SU-DHL-6 (cell line): Measurements from ENCODE around the gene STRBP.

Experiments used
- EZH2phosphoT487 ChIP-seq: fragments of 200-600 bp; sonication (generic), shearing (Covaris generic); conservative IDR thresholded peaks from 2 replicates; pipeline ENCODE4 v1.6.1; 2018; ENCODE audit warnings: mild to moderate bottlenecking, antibody characterized with exemption, low read length, moderate library complexity, mixed read lengths
- TF ChIP-seq, protein P1 (sequence below): fragments of 200-600 bp; sonication (generic); IDR thresholded peaks from one replicate; pipeline ENCODE4 v1.5.1; 2017; ENCODE audit warnings: antibody characterized with exemption, mild to moderate bottlenecking, low read length, moderate library complexity; ENCODE audit not compliant: insufficient read depth, poor library complexity, severe bottlenecking

DNA sequence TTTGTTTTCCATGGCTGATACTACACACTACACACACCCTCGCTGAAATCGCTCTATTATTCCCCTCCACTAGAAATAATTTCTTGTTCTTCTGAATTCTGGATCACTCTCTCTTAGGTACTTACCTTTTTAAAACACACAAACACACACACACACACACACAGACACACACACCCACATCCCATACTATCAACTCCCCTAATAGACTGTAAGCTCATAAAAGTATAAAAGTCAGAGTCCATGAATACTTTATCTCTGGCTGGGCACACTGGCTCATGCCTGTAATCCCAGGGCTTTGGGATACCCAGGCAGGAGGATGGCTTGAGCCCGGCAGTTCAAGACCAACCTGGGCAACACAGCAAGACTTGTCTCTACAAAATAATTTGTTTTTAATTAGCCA lies 11.1 kb downstream of the STRBP start:
- TF ChIP-seq, protein P1, sequence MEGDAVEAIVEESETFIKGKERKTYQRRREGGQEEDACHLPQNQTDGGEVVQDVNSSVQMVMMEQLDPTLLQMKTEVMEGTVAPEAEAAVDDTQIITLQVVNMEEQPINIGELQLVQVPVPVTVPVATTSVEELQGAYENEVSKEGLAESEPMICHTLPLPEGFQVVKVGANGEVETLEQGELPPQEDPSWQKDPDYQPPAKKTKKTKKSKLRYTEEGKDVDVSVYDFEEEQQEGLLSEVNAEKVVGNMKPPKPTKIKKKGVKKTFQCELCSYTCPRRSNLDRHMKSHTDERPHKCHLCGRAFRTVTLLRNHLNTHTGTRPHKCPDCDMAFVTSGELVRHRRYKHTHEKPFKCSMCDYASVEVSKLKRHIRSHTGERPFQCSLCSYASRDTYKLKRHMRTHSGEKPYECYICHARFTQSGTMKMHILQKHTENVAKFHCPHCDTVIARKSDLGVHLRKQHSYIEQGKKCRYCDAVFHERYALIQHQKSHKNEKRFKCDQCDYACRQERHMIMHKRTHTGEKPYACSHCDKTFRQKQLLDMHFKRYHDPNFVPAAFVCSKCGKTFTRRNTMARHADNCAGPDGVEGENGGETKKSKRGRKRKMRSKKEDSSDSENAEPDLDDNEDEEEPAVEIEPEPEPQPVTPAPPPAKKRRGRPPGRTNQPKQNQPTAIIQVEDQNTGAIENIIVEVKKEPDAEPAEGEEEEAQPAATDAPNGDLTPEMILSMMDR, result no peak
- TF ChIP-seq EZH2phosphoT487, result no peak
